ENCODE measurements around the gene HES5.

Gene HES5

DNA sequence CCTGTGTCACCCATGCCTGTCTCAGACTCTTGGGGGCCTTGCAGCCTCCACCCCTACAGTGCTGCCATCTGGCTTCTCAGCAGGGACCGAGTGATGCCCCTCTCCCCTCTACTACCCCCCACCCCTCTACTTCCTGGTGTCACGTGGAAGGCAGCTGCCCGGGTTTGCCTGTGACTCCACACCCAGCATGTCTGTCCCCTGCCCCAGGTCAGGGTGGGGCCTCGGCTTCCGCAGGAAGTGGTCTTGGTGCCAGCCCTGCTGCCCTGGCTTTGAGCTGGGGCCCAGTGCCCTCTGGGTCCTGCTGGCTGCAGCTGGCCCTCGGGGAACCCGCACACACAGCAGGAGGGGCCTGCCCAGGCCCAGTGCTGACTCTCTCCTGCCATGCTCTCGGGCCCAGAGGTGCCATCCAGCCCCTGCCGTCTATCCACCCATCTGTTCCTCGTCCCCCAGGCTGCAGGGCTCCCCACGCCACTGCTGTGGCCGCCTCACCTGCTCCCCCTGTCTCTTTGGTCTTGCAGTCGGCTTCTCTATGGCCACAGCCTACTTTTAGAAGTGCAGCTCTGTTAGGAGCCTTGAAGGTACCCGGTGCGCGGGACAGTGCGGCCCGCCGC, 30.0 kb downstream of the HES5 start:
- no peak for DNase-seq

DNA sequence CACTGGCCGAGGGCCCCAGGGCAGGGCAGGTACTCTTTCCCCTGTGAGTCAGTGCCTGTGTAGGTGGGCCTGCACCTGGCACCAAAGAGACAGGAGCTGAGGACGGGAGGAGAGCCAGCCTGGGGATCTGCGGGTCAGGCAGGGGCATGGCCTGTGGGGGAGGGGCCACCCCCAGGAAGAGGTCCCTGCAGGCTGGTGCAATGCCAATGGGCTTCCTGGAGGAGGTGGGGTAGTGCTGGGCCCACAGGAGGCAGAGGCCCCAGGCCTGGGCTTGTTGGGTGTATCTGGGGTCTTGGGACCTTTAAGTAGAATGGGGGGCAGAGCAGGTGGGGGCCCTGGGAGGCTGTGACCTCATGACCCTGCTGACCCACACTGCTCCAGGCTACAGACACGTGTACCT, 30.8 kb downstream of the HES5 start:
- no peak for DNase-seq

DNA sequence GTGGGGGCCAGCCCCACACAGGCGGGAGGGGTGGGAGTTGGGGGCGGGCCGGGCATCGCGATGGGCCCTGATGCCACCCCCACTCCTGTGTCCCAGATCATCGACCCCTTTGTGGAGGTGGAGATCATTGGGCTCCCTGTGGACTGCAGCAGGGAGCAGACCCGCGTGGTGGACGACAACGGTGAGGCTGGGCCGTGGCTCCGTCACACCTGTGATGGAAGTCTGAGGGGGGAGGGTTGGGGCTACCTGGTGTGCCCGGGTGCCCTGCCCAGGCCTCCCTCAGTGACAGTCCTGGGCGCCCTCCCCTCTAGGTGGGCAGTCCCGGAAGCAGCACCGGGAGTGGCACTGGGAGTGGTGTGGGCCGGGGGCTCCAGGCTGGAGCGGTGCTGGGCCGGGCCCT, 31.4 kb downstream of the HES5 start:
- no peak for DNase-seq

DNA sequence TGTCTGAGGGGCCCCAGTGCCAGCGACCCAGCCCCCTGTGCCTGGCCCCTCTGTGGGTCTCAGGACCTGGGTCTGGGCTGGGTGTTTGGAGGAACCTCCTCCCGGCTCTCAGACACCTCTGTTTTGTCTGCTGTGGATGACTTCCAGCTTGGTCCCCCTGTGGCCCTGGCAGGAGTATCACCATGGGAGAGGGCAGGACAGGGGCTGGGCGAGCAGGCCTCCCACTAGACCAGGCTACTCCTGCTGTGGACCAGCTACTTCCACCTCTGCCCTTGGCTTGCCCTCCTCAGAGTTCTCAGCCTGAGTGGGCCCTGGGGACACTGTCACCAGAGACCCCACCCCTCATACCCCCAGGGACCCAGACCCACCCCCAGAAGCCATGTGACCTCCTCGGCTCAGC, 32.2 kb downstream of the HES5 start:
- no peak for DNase-seq

DNA sequence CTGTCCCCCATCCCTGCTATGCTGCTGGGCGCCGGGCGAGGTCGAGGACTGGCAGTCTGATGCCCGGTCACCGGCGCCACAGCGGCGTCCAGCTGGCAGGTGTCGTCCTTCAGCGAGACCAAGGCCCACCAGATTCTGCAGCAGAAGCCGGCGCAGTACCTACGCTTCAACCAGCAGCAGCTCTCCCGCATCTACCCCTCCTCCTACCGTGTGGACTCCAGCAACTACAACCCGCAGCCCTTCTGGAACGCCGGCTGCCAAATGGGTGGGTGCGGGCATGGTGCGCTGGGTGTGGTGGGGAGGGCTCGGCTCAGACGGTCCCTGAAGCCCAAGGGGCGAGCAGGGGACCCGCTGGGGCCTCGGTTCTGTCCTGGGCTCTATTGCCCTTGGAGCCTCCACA, 33.3 kb downstream of the HES5 start:
- DNase-seq: no peak

DNA sequence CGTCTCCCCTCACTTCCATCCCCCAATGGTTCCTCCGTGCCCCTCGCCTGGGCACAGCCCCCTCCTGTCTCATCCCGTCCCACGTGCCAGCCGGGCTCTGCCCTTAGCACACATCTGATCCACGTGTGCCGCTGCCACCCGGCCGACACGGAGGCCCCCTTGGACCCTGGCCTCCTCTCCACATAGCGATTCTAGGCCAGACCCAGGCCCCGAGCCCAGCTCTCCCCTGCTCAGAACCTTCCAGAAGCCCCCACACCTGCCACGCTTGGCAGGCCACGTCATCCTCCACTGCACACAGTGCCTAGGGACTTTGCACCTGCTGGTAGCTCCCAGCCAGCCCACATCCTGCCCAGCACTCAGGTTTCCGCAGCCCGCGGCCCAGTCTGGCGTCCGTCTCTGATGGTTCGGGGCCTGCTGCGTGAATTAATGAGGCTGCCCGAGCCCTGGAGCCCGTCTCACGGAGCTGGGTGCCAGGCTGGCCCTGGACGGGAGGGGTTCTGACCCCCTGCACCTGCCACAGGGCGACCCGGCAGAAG, 33.9 kb downstream of the HES5 start:
- DNase-seq: no peak

DNA sequence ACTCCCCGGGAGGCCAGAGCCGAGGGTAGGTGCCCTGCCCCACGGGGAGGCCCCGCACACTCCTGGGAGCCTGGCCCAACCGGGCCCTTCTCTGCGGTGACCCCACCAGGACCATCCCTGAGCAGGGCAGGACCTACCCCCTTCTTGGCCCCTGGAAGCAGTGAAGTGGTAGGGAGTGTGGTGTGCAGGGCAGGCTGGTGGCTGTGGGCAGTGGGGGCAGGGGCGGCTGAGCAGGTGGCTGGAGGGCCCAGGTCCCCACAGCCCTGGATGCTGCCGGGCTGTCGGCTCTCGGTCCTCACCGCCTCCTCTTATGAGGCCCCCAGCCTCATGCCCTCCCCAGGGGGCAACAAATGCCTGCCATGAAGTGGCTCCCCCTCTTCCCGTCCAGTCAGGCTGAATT, 34.5 kb downstream of the HES5 start:
- DNase-seq: no peak

DNA sequence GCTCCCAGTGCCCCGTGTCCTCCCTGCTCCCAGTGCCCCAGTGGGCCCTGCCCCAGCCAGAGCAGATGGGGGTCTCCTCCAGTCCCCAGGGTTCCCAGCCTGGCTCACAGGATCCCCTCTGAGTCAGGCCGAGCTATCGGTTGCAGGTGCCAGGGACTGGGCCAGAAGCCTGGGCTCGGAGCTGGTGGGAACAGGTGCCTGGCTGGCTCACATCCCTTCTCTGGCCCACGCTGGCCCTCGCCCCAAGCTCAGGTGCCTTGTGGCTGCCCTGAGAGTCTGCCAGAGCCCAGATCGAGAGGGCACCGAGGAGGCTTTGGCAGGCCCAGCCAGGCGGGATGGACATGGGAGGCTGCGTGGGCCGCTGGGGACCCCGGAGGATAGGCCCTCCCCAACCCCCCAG, 35.0 kb downstream of the HES5 start:
- no peak for DNase-seq

DNA sequence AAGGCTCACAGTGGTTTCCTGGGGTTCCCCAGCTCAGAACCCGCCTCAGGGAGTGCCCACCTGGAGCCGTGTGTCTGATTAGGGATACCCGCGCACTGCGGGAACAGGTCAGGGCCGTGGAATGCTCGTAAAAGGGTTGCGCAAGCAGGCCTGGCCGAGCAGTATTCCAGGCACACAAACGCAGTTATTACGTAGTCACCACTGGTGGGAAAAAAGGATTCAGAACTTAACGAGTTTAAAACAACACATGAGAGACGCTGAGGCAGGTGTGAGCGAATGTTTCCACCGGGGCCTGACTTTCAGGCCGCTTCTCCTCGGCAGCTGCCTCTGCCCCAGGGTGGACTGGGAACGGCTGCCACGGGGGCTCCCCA, 35.8 kb downstream of the HES5 start:
- no peak for DNase-seq

DNA sequence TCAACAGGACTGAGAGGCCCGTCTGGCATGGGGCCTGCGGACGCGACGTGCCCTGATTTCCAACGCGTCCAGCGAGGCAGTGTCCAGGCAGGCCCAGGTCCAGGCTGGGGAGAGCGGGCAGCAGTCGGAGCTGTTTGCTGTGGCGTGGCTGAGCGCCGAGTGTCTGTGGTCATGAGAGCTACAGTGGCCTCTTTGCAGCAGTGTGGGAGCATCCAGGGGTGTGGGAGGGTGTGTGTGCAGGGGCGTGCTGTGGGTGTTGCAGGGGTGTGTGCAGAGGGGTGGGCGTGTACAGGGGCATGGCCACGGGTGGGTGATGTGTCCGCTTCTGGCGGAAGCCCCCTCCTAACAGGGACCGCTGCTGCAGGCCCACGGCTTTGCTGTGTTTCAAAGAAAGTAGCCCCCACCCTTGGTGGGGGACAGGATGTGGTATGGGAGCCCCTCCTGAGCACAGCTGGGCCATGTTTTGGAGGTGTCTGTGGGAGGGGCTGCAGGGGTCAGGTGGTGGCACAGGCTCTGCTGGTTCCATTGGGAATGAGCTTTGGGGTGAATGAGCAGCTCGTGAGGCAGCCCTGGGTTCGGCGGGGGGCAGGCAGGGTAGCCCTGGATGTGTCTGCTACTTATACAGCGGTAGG, 36.3 kb downstream of the HES5 start:
- no peak for DNase-seq

DNA sequence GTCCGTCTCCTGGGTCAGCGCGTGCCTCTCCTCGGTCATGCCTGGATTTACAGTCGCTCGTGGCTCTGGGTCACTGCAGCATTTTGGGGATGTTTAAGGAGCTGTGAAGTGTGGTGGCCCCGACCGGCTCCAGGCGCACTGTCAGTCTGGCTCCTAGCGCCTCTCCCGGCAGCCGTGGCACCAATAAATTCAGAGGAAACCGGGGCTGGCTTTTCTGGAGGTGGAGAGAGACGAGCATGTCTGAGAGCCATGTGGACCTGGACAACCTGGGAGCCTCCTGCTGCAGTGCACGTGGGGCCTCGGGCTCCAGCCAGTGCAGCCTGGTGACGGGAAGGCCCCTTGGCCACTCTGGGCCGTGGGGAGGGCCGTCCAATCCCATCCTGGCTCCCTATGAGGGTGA, 36.8 kb downstream of the HES5 start:
- no peak for DNase-seq

DNA sequence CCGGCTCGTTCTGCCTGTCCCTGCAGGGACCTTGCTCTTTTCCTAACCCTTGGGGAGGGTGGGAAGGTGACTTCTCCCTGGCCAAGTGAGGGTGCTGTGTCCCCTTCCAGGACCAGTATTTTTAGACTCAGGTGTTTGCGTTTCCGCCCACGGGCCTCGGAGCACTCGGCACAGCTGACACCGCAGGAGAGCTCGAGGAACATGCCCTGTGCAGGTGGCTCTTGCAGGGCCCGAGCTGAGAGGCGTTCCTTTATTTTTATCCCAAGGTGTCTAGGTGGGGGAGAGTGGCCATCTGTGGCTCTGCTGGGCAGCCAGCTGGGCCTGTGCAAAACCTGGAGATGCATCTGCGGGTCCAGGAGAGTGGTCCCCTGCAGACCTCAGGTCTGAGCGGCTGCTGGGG, 38.0 kb downstream of the HES5 start:
- no peak for DNase-seq

DNA sequence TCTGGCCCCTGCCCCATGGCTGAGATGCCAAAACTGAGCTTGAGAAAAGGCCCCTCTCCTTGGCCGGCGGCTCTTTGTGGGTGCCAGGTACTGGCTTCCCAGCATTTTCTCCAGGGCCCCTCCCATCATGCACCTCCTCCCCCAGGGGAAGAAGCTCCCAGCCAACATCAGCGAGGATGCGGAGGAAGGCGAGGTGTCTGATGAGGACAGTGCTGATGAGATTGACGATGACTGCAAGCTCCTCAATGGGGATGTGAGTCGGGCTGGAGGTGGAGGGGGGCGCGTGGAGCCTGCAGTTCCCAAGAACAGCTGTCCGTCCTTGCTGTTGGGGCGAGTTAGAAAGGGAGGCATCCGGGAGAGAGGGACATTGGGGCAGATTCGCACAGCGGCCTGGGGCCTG, 40.4 kb downstream of the HES5 start:
- no peak for DNase-seq

DNA sequence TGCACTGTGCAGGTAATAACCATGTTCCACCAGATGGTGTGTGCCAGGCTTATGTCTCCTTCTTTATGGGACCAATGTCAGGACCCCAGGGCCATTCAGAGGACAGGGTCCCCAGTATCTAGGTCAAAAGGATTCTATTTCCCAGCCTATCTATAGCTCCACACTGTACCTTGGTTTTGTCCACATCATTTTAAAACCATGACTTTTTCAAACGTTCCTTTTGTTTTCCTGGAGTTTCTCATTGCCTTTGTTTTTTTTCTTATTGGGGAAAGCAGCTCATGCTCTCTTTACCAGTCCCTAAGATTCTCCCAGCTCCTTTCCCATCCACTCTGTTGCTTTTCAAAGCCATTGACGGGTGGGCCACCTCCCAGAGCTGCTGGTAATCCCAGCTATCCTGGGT, 41.4 kb downstream of the HES5 start:
- no peak for DNase-seq

DNA sequence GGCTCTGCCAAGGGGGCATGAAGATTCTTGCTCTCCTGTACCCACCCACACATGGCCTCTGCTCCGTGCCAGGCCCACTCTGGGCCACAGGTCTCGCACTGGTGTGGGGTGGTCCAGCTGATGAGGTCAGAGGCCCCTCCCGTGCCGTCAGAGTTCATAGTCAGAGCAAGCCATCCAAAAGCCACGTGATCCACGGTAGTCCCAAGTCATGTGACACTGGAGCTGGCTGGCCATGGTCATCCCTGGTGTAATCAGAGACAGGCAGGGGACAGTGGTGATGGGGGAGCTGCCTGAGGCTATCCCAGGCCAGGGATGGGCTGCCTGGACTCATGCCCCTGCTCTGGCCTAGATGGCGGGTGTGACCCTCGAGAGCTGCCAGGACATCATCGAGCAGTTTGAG, 43.5 kb downstream of the HES5 start:
- DNase-seq: no peak

DNA sequence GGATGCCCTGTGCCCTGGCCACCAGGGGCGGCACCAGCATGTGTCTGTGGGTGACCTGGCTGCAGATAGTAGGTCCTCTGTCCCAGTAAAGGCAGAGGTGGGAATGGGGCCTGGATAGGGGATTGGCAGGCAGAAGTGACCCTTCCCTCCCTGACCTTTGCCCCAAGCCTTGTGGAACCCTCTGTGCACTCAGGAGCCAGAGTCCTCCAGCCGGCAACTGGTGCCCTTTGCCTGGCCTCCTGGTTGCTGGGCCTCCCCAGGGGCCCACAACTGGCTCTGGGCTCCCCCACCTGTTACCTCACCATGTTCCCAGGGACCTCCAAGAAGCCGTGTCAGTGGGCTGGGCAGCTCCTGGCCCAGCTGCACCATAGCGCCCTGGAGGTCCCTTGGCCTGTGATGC, 44.0 kb downstream of the HES5 start:
- no peak for DNase-seq

DNA sequence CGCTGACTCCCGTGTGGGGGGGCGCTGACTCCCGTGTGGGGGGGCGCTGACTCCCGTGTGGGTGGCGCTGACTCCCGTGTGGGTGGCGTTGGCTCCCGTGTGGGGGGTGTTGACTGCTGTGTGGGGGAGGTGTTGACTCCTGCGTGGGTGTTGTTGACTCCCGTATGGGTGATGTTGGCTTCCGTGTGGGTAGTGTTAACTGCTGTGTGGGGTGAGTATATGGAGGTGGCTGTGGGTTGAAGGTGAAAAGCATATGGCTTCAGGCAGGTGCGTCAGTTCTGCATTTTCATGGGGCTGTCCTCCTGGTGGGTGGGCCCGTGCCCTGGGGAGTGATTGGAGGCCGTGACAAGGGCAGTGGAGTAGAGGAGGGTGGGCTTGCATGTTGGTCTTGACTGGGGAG, 46.1 kb downstream of the HES5 start:
- DNase-seq: no peak

DNA sequence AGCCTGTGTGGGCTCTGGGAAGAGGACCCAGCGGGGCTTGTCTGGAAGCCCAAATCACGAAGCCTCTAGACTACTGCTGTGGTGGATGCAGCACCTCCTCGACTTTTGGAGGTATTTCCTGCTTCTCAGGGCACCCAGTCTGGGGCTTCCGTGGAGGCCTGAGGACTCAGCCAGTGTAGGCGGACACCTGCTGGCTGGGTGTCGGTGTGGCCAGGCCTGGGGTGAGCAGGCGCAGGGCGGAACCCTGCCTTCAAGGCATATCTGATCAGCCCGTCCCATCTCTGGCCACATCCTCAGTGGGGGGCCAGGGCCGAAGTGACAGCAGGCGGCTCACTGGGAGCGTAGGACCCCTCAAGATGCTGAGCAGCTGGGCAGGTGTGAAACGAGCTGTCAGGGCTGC, 47.0 kb downstream of the HES5 start:
- DNase-seq: no peak

DNA sequence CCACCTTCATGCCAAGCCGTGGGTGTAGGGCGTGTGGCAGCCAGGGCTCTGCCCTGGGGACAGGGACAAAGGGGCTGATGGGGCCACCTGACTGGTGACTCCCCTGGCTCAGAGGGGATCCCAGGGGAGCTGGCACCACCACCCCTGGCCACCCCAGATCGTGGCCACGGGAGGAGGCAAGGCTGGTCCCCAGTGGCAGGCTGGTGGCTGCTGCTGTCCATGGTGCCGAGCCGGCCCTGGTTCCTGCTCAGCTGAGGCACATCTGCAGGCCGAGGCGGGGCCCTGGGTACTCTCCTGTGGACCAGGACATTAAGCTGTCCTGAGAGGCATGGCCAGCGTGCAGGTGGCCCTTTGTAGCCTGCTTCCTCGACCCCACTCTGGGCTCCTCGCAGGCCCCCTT, 47.5 kb downstream of the HES5 start:
- DNase-seq: no peak

DNA sequence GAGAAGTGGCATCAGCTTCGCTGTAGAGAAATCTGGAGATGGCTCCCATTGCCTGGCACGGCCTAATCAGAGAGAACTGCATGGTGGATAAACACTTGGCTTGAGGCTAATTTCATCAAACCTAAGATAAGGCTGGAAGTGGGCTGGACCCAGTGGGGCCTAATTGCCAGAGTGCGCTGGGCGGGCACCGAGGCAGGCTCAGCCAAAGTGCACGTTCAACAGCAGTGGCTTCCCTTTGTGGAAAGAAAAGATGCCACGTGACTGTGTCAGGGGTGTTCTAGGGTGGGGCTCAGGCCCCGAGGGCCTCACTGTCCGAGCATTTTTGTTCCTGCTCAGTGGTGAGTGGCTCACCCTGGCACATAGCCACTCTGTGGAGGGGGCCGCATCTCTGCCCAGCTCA, 48.2 kb downstream of the HES5 start:
- no peak for DNase-seq

DNA sequence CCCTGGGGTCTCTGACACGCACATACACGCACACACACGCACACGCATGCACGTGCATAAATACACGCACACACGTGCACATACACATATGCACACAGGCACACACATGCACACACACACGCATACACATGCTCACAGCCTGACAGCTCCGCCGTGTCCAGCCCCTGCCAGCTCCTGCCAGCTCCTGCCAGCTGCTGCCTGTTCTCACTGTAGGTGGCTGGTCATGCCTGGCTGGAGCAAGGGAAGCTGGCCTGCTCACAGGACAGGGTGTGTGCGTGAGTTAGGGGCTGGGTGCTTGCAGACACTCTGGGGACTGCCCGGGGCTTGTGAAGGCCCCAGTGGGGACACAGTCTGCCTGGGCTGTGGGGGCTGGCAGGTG, 49.1 kb downstream of the HES5 start:
- DNase-seq: no peak

DNA sequence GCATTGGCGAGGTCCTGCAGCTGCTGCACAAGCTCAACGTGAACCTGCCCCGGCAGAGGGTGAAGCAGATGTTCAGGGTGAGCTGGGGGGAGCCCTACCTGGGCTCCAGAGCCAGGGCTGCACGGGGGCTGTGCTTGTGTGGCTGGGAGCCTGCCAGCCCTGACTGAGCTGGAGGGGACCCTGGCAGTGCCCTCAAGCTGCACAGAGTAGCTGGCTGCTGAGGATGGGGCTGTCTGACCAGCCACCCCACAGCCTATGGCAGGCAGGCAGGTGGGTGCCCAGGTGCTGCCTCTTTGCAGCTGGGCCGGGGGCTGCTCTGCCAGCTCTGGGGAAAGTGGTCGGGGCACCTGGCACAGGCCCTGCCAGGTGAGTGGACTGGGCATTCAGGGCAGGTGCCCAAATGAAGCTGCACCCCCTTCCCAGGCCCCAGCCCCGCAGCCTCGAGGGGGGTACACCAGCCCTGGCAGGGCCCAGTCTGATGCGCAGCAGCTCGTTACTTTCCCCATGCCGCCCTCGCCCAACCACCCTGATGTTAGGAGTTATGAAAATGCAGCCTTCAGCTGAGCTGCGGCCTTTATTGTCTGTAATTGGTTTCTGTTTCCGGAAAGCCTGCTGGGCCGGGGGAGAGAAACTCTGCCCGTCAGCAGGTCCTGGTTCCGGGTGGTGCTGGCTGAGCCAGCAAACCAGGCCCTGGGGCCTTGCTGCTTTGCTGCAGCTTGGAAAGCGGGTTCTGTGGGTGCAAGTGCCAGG, 49.7 kb downstream of the HES5 start:
- DNase-seq: no peak

DNA sequence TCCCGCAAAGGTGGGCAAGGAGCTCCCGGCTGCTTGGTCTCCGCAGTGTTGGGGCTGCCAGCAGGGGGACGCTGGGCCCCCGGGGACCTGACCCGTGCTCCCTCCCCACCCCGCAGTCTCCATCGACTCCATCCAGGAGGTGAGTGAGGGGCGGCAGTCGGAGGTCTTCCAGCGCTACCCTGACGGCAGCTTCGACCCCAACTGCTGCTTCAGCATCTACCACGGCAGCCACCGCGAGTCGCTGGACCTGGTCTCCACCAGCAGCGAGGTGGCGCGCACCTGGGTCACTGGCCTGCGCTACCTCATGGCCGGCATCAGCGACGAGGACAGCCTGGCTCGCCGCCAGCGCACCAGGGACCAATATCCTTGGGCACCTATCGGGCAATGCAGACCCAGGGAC, 50.4 kb downstream of the HES5 start:
- DNase-seq: no peak

DNA sequence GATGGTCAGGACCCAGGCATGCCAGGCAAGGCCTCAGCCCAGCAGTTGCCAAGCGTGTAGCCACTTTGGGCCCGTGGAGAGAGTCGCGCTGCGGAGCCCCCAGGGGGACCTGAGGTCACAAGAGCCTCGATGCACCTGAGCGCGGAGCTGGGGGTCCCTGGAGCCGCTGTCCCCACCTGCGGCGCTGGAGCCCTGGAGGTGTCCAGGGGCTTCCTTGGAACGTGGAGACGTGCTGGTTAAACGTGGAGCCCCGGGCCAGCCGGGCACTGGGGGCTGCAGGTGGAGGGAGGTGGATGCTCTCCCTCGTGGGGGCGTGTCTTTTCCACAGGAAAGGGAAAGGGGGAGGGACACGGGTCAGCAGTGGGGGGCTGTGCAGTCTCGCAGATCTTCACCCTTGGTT, 50.9 kb downstream of the HES5 start:
- DNase-seq: no peak
